HEK293 (cell line): ENCODE measurements around the gene ATG10.

Experiments
- CTCF ChIA-PET: fragments of 350-600 bp; formaldehyde crosslinking; extraction: SDS; loops from one replicate; lab custom pipeline; 2021; ENCODE audit warnings: antibody characterized with exemption; lab: Yijun Ruan, JAX
- POLR2A ChIA-PET: fragments of 300-600 bp; formaldehyde crosslinking; extraction: SDS; loops from one replicate; lab custom pipeline; 2020; ENCODE audit warnings: antibody characterized with exemption, inconsistent platforms; lab: Yijun Ruan, JAX
- H3K27ac ChIP-seq: fragments of 200-500 bp; sonication (Bioruptor generic); 2 replicates; pipeline ENCODE4 v1.5.1; 2014; ENCODE audit warnings: low read depth, low read length, control low read depth, inconsistent platforms; ENCODE audit errors: extremely low read depth
- H3K36me3 ChIP-seq, 2 experiments: fragments of 200-500 bp in 1 of 2; sonication (Bioruptor generic) in 1 of 2; 1 replicate in 1 of 2; 2 replicates in 1 of 2; pipeline ENCODE4 v1.5.1; 2014 to 2017; ENCODE audit warnings: inconsistent platforms in 2 of 2, low read length in 2 of 2; ENCODE audit not compliant: control insufficient read depth in 2 of 2, insufficient read depth in 1 of 2
- H3K4me1 ChIP-seq: fragments of 200-500 bp; sonication (Bioruptor generic); 2 replicates; pipeline ENCODE4 v1.5.1; 2014; ENCODE audit warnings: mild to moderate bottlenecking, low read length, inconsistent platforms; ENCODE audit not compliant: control insufficient read depth, insufficient read depth
- H3K4me3 ChIP-seq: 2 replicates; pipeline ENCODE4 v1.5.1; 2011; ENCODE audit warnings: low read depth, mild to moderate bottlenecking, control low read depth, low read length, moderate library complexity
- H3K9me3 ChIP-seq: fragments of 200-500 bp; sonication (Bioruptor generic); 2 replicates; pipeline ENCODE4 v1.5.1; 2014; ENCODE audit warnings: low read depth, low read length, inconsistent platforms; ENCODE audit not compliant: control insufficient read depth, insufficient read depth
- BCL6B ChIP-seq: fragments of 450-650 bp; formaldehyde crosslinking; IDR thresholded peaks from 2 replicates; pipeline ENCODE4 v1.5.1; 2017; ENCODE audit warnings: missing biosample characterization, missing genetic modification characterization
- GLIS1 ChIP-seq: fragments of 450-650 bp; formaldehyde crosslinking; IDR thresholded peaks from 2 replicates; pipeline ENCODE4 v1.5.1; 2016; ENCODE audit warnings: missing biosample characterization, missing genetic modification characterization
- GLIS2 ChIP-seq: fragments of 450-650 bp; formaldehyde crosslinking; IDR thresholded peaks from 2 replicates; pipeline ENCODE4 v1.5.1; 2016; ENCODE audit warnings: missing biosample characterization, missing genetic modification characterization
- KLF16 ChIP-seq: fragments of 450-650 bp; formaldehyde crosslinking; IDR thresholded peaks from 2 replicates; pipeline ENCODE4 v1.5.1; 2017; ENCODE audit warnings: missing biosample characterization, missing genetic modification characterization
- MZF1 ChIP-seq: fragments of 450-650 bp; formaldehyde crosslinking; IDR thresholded peaks from 2 replicates; pipeline ENCODE4 v1.5.1; 2017; ENCODE audit warnings: missing biosample characterization, missing genetic modification characterization, borderline replicate concordance
- OVOL3 ChIP-seq: fragments of 450-650 bp; formaldehyde crosslinking; IDR thresholded peaks from 2 replicates; pipeline ENCODE4 v1.5.1; 2016; ENCODE audit warnings: missing biosample characterization, missing genetic modification characterization
- YY1 ChIP-seq: fragments of 450-650 bp; formaldehyde crosslinking; IDR thresholded peaks from 2 replicates; pipeline ENCODE4 v1.5.1; 2018; ENCODE audit warnings: missing biosample characterization, missing genetic modification characterization
- ZBTB10 ChIP-seq: fragments of 450-650 bp; formaldehyde crosslinking; IDR thresholded peaks from 2 replicates; pipeline ENCODE4 v1.5.1; 2016; ENCODE audit warnings: missing biosample characterization, missing genetic modification characterization
- ZBTB26 ChIP-seq: fragments of 450-650 bp; formaldehyde crosslinking; optimal IDR thresholded peaks from 2 replicates; pipeline ENCODE3; 2016; ENCODE audit warnings: missing biosample characterization, mild to moderate bottlenecking, missing genetic modification characterization
- ZFP37 ChIP-seq: fragments of 450-650 bp; formaldehyde crosslinking; IDR thresholded peaks from 2 replicates; pipeline ENCODE4 v1.5.1; 2016; ENCODE audit warnings: missing biosample characterization, missing genetic modification characterization
- ZIC2 ChIP-seq: fragments of 450-650 bp; formaldehyde crosslinking; IDR thresholded peaks from 2 replicates; pipeline ENCODE4 v1.5.1; 2016; ENCODE audit warnings: missing biosample characterization, missing genetic modification characterization
- ZNF2 ChIP-seq: fragments of 450-650 bp; formaldehyde crosslinking; IDR thresholded peaks from 2 replicates; pipeline ENCODE4 v1.5.1; 2016; ENCODE audit warnings: missing biosample characterization, missing genetic modification characterization
- ZNF324 ChIP-seq: fragments of 450-650 bp; formaldehyde crosslinking; IDR thresholded peaks from 2 replicates; pipeline ENCODE4 v1.5.1; 2016; ENCODE audit warnings: missing biosample characterization, missing genetic modification characterization
- ZNF335 ChIP-seq: fragments of 450-650 bp; formaldehyde crosslinking; conservative IDR thresholded peaks from 2 replicates; pipeline ENCODE4 v1.5.1; 2016; ENCODE audit warnings: missing biosample characterization, missing genetic modification characterization
- ZNF354C ChIP-seq: fragments of 450-650 bp; formaldehyde crosslinking; IDR thresholded peaks from 2 replicates; pipeline ENCODE4 v1.5.1; 2016; ENCODE audit warnings: missing biosample characterization, missing genetic modification characterization, low read depth, borderline replicate concordance
- ZNF362 ChIP-seq: fragments of 450-650 bp; formaldehyde crosslinking; IDR thresholded peaks from 2 replicates; pipeline ENCODE4 v1.5.1; 2016; ENCODE audit warnings: missing biosample characterization, missing genetic modification characterization
- ZNF394 ChIP-seq: fragments of 450-650 bp; formaldehyde crosslinking; IDR thresholded peaks from 2 replicates; pipeline ENCODE4 v1.5.1; 2016; ENCODE audit warnings: missing biosample characterization, missing genetic modification characterization, mild to moderate bottlenecking, moderate library complexity, borderline replicate concordance
- ZNF518A ChIP-seq: fragments of 450-650 bp; formaldehyde crosslinking; conservative IDR thresholded peaks from 2 replicates; pipeline ENCODE4 v1.5.1; 2016; ENCODE audit warnings: low read depth, missing biosample characterization, missing genetic modification characterization
- ZNF560 ChIP-seq: fragments of 450-650 bp; formaldehyde crosslinking; IDR thresholded peaks from 2 replicates; pipeline ENCODE4 v1.5.1; 2017; ENCODE audit warnings: missing biosample characterization, missing genetic modification characterization, borderline replicate concordance
- ZNF660 ChIP-seq: fragments of 450-650 bp; IDR thresholded peaks from 2 replicates; pipeline ENCODE4 v1.5.1; 2018; ENCODE audit warnings: missing biosample characterization, mild to moderate bottlenecking, missing genetic modification characterization
- ZNF76 ChIP-seq: fragments of 450-650 bp; formaldehyde crosslinking; IDR thresholded peaks from 2 replicates; pipeline ENCODE4; 2016; ENCODE audit warnings: low read depth, missing biosample characterization, missing genetic modification characterization, borderline replicate concordance
- ZXDB ChIP-seq: fragments of 450-650 bp; formaldehyde crosslinking; IDR thresholded peaks from 2 replicates; pipeline ENCODE4 v1.5.1; 2016; ENCODE audit warnings: missing biosample characterization, missing genetic modification characterization

ATG10 gene

GRCh38 chr5:81971712-81972491, at the start of gene ATG10:
ATG10 (plus strand) TSS chr5:81972023; CDS start chr5:81987571, 15,548 bp downstream.
- ChIA-PET CTCF (interaction anchor here (0.6 to 0.7 kb wide), 2 partner anchors 49 to 74 kb away, joined by 3 read pairs; no protein-coding TSS in a partner anchor), POLR2A (interaction anchor here (0.7 to 1.4 kb wide), 7 partner anchors 8 to 306 kb away, joined by 3 to 4 read pairs (median 3); partner anchors contain the start of genes RPS23 and SSBP2)
- peak within 1 kb of the TSS; percentile 94 for H3K27ac ChIP-seq
- peak within 1 kb of the TSS; percentile 84 for H3K4me3 ChIP-seq
- peaks cover 3 to 7% of the 10 kb centered on the region in 2 experiments; a peak in 2 of 3 replicates for H3K36me3 ChIP-seq
- H3K4me1 ChIP-seq, result no peaks in the 10 kb centered on the region
- no peaks in the 10 kb centered on the region for H3K9me3 ChIP-seq
- peak; percentile 6; the same call in 1 of the 2 replicates for TF ChIP-seq ZIC2
- no peak for TF ChIP-seq OVOL3
- TF ChIP-seq ZBTB26 (tag by site-specific recombination), result peak; percentile 97
- peak; percentile 37; the same call in 1 of the 2 replicates for TF ChIP-seq ZNF394
- peak; percentile 89 for TF ChIP-seq GLIS1 (tag by site-specific recombination)
- 0 out of 2 replicates have a peak, but pooled peaks have one; percentile 17 for TF ChIP-seq MZF1 (tag by site-specific recombination)
- TF ChIP-seq ZNF660, result peak; percentile 63
- peak; percentile 81 for TF ChIP-seq ZNF76 (tag by site-specific recombination)
- TF ChIP-seq YY1 (tag by site-specific recombination), result peak; percentile 37; the same call in 1 of the 2 replicates
- 0 out of 2 replicates have a peak, but pooled peaks have one; percentile 9 for TF ChIP-seq ZNF362 (tag by site-specific recombination)
- TF ChIP-seq ZNF560 (tag by site-specific recombination), result no peak
- TF ChIP-seq ZNF2 (tag by site-specific recombination), result peak; percentile 54
- TF ChIP-seq ZNF354C (tag by site-specific recombination), result no peak
- peak; percentile 44; the same call in 1 of the 2 replicates for TF ChIP-seq ZNF324
- TF ChIP-seq BCL6B (tag by site-specific recombination), result no peak
- TF ChIP-seq ZFP37 (tag by site-specific recombination), result peak; percentile 92
- peak; percentile 92 for TF ChIP-seq GLIS2 (tag by site-specific recombination)
- TF ChIP-seq KLF16 (tag by site-specific recombination), result no peak
- peak; percentile 81 for TF ChIP-seq ZNF335 (tag by site-specific recombination)
- peak; percentile 78 for TF ChIP-seq ZXDB (tag by site-specific recombination)
- TF ChIP-seq ZNF518A (tag by site-specific recombination), result peak; percentile 38; the same call in 1 of the 2 replicates
- peak; percentile 61; the same call in 1 of the 2 replicates for TF ChIP-seq ZBTB10
